ENCODE measurements around the gene EPHA3.

EPHA3 gene
- 0 to 0.17 (median 0) reads per million in 3 donors for total RNA-seq

DNA sequence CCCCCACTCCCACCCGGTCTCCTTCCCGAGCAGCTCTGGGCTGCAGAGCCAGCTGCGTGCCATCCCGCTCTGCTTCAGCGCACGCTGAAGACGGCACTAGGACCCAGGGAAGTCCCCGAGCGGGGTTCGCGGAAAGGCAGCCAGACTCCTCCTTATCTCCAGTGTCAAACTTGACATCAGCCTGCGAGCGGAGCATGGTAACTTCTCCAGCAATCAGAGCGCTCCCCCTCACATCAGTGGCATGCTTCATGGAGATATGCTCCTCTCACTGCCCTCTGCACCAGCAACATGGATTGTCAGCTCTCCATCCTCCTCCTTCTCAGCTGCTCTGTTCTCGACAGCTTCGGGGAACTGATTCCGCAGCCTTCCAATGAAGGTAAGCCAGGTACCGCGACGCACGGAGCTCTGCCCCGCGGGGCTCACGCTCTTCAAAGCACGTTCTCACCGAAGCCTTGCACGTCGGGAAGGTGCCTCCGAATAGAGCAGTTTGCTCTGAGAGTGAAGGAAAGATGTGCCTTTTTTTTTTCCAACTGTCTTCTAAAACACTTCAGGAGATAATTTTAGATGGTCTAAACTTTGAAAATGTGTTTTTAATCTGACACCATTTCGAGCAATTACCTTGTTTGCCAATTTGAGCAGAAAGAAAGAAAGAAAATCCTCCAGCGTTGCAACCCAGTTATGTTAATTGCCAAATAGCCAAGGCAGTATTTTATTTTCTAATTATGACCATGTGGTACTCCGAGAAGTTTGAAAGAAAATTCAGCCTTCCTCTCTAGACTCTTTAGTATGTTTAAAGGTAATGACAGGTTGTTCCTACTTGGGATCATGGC, at the start of gene EPHA3:
EPHA3 (plus strand) TSS at position 161 of the 830 bp plus-strand sequence; CDS start at position 289, 128 bp downstream.
- no peak within 1 kb of the TSS for H3K27ac ChIP-seq (ENCODE audit: insufficient read depth, low read length, poor library complexity, severe bottlenecking)
- peak within 1 kb of the TSS; percentile 39 for H3K4me3 ChIP-seq (ENCODE audit: insufficient read depth, low read depth, low read length, poor library complexity, severe bottlenecking)

GRCh38 chr3:89058371-89058770, 49.0 kb upstream of the EPHA3 start:
- Histone ChIP-seq H3K9me3 (ENCODE audit: control insufficient read depth, low read length) (no peaks in the 10 kb centered on the region), H3K4me3 (ENCODE audit: insufficient read depth, low read depth, low read length, poor library complexity, severe bottlenecking) (no peak overlapping the region)

More for the DNA sequence above, at the start of gene EPHA3:
- no peaks in the 10 kb centered on the region for H3K36me3 ChIP-seq (ENCODE audit: control insufficient read depth, insufficient read depth, low read length)
- DNase-seq, result peak in 1 of 3 donors; percentile 15
- no peaks in the 10 kb centered on the region for H3K4me1 ChIP-seq (ENCODE audit: control insufficient read depth, insufficient read depth, low read length, poor library complexity, severe bottlenecking)
- no peaks in the 10 kb centered on the region for H3K27me3 ChIP-seq (replicated peaks; ENCODE audit: control insufficient read depth, insufficient read depth, low read length, poor library complexity, severe bottlenecking)
- H3K9me3 ChIP-seq (ENCODE audit: control insufficient read depth, low read length), result no peaks in the 10 kb centered on the region

DNA sequence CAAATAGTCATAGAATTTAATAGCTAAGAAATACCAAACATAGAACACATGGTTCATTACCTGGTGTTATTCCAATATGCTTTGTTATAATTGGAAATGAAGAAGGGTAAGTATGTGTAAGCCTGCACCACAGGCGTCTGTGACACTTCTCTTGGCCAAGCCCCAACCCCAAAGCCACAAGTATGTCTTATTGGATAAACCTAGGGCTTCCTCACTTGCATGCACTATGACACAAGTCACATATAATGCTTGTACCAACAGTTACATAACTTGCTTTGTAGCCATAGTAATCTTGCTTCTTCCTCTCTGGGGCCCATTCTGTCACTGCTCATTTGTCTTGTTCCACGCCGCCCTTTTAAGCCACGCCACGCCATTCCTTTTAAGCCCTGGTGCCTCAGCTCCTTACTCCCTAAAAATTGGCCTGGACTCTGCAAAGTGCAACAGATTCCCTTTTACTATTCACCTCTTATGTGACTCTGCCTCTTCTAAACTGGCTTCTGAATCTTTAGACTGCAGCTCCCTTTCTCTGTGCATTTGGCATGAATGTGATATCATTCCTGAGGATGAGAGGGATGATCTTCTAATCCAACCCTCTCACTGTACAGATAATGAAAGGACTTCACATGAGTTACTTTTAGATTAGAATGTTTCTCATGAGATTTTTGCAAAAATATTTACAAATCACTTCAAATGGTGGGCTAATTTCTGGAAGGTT, 48.1 kb upstream of the EPHA3 start:
- Histone ChIP-seq H3K27ac (ENCODE audit: insufficient read depth, low read length, poor library complexity, severe bottlenecking) (no peak overlapping the region), H3K9me3 (ENCODE audit: control insufficient read depth, low read length) (no peaks in the 10 kb centered on the region), H3K36me3 (ENCODE audit: control insufficient read depth, insufficient read depth, low read length) (no peaks in the 10 kb centered on the region), H3K27me3 (replicated peaks; ENCODE audit: control insufficient read depth, insufficient read depth, low read length, poor library complexity, severe bottlenecking) (no peaks in the 10 kb centered on the region), H3K4me1 (ENCODE audit: control insufficient read depth, insufficient read depth, low read length, poor library complexity, severe bottlenecking) (no peaks in the 10 kb centered on the region), H3K4me3 (ENCODE audit: insufficient read depth, low read depth, low read length, poor library complexity, severe bottlenecking) (no peak overlapping the region)
- DNase-seq, result no peak

More at GRCh38 chr3:89058371-89058770, 49.0 kb upstream of the EPHA3 start:
- Histone ChIP-seq H3K36me3 (ENCODE audit: control insufficient read depth, insufficient read depth, low read length) (no peaks in the 10 kb centered on the region), H3K27ac (ENCODE audit: insufficient read depth, low read length, poor library complexity, severe bottlenecking) (no peak overlapping the region), H3K27me3 (replicated peaks; ENCODE audit: control insufficient read depth, insufficient read depth, low read length, poor library complexity, severe bottlenecking) (no peaks in the 10 kb centered on the region), H3K4me1 (ENCODE audit: control insufficient read depth, insufficient read depth, low read length, poor library complexity, severe bottlenecking) (no peaks in the 10 kb centered on the region)
- DNase-seq, result no peak

GRCh38 chr3:89061259-89061658, 46.2 kb upstream of the EPHA3 start:
- Histone ChIP-seq H3K27ac (ENCODE audit: insufficient read depth, low read length, poor library complexity, severe bottlenecking) (no peak overlapping the region), H3K9me3 (ENCODE audit: control insufficient read depth, low read length) (no peaks in the 10 kb centered on the region), H3K4me3 (ENCODE audit: insufficient read depth, low read depth, low read length, poor library complexity, severe bottlenecking) (no peak overlapping the region), H3K4me1 (ENCODE audit: control insufficient read depth, insufficient read depth, low read length, poor library complexity, severe bottlenecking) (no peaks in the 10 kb centered on the region), H3K27me3 (replicated peaks; ENCODE audit: control insufficient read depth, insufficient read depth, low read length, poor library complexity, severe bottlenecking) (no peaks in the 10 kb centered on the region), H3K36me3 (ENCODE audit: control insufficient read depth, insufficient read depth, low read length) (no peaks in the 10 kb centered on the region)
- no peak for DNase-seq

DNA sequence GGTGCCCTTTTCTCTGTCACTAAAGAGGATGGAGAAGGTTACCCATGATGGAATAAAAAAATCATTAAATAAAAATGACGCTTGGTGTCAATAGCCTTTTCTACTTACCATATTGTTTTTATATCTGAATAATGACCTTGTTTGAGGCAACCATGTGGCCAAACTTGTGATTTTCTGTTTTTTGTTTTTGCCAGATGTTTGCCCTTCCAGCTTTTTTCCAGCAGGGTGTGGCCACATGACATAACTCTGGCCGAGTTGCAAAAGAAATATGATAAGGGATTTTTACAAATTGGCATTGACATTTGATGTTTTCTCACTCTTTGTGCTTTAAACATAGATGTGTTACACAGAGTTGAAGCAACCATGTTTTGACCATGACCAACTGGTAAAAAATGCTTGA, 39.7 kb upstream of the EPHA3 start:
- no peaks in the 10 kb centered on the region for H3K36me3 ChIP-seq (ENCODE audit: control insufficient read depth, insufficient read depth, low read length)
- no peak overlapping the region for H3K27ac ChIP-seq (ENCODE audit: insufficient read depth, low read length, poor library complexity, severe bottlenecking)
- DNase-seq, result no peak
- no peak overlapping the region for H3K4me3 ChIP-seq (ENCODE audit: insufficient read depth, low read depth, low read length, poor library complexity, severe bottlenecking)
- H3K27me3 ChIP-seq (replicated peaks; ENCODE audit: control insufficient read depth, insufficient read depth, low read length, poor library complexity, severe bottlenecking), result no peaks in the 10 kb centered on the region
- no peaks in the 10 kb centered on the region for H3K4me1 ChIP-seq (ENCODE audit: control insufficient read depth, insufficient read depth, low read length, poor library complexity, severe bottlenecking)
- no peaks in the 10 kb centered on the region for H3K9me3 ChIP-seq (ENCODE audit: control insufficient read depth, low read length)

DNA sequence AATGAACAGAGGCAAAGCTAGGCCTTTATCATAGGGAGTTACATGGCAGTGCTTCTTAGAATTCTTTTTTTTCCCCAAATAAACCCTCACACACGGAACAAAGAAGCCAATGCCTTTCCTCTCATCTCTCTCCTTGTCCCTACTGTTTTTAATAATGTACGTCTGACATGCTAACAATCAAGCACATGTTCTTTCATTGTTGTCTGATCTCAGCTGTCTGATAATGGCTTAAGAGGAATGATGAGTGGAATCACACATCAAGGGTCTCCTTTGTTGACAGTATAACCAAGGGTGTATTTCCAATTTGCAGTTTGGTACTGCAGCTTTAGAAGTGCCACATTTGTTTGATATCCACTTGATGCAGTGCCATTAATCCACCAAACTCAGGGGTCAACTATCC, 34.8 kb upstream of the EPHA3 start:
- Histone ChIP-seq H3K4me1 (ENCODE audit: control insufficient read depth, insufficient read depth, low read length, poor library complexity, severe bottlenecking) (no peaks in the 10 kb centered on the region), H3K36me3 (ENCODE audit: control insufficient read depth, insufficient read depth, low read length) (no peaks in the 10 kb centered on the region), H3K4me3 (ENCODE audit: insufficient read depth, low read depth, low read length, poor library complexity, severe bottlenecking) (no peak overlapping the region), H3K27me3 (replicated peaks; ENCODE audit: control insufficient read depth, insufficient read depth, low read length, poor library complexity, severe bottlenecking) (no peaks in the 10 kb centered on the region), H3K9me3 (ENCODE audit: control insufficient read depth, low read length) (no peaks in the 10 kb centered on the region), H3K27ac (ENCODE audit: insufficient read depth, low read length, poor library complexity, severe bottlenecking) (no peak overlapping the region)
- no peak for DNase-seq

DNA sequence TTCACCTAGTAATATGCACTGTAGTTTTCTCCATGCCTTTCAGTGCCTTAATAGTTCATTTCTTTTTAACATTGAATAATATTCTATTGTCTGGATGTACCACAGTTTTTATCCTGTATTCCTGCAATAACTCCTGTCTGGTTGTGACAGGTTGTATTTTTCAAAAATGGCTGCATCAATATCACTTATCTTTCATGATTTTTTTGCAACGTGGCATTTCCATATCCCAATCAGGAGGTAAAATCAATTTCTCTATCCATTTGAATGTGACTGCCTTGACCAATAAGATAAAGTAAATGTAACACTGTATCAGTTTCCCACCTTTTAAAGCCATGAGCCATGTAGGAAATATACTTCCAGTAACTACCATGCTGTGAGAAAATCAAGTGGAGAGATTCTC, 27.5 kb upstream of the EPHA3 start:
- no peaks in the 10 kb centered on the region for H3K4me1 ChIP-seq (ENCODE audit: control insufficient read depth, insufficient read depth, low read length, poor library complexity, severe bottlenecking)
- H3K27ac ChIP-seq (ENCODE audit: insufficient read depth, low read length, poor library complexity, severe bottlenecking), result no peak overlapping the region
- no peaks in the 10 kb centered on the region for H3K27me3 ChIP-seq (replicated peaks; ENCODE audit: control insufficient read depth, insufficient read depth, low read length, poor library complexity, severe bottlenecking)
- H3K9me3 ChIP-seq (ENCODE audit: control insufficient read depth, low read length), result no peaks in the 10 kb centered on the region
- no peaks in the 10 kb centered on the region for H3K36me3 ChIP-seq (ENCODE audit: control insufficient read depth, insufficient read depth, low read length)
- no peak for DNase-seq
- no peak overlapping the region for H3K4me3 ChIP-seq (ENCODE audit: insufficient read depth, low read depth, low read length, poor library complexity, severe bottlenecking)

- DNase-seq, result no peak
- Histone ChIP-seq H3K4me3 (ENCODE audit: insufficient read depth, low read depth, low read length, poor library complexity, severe bottlenecking) (no peak overlapping the region), H3K4me1 (ENCODE audit: control insufficient read depth, insufficient read depth, low read length, poor library complexity, severe bottlenecking) (no peaks in the 10 kb centered on the region), H3K27me3 (replicated peaks; ENCODE audit: control insufficient read depth, insufficient read depth, low read length, poor library complexity, severe bottlenecking) (no peaks in the 10 kb centered on the region), H3K36me3 (ENCODE audit: control insufficient read depth, insufficient read depth, low read length) (no peaks in the 10 kb centered on the region), H3K9me3 (ENCODE audit: control insufficient read depth, low read length) (no peaks in the 10 kb centered on the region), H3K27ac (ENCODE audit: insufficient read depth, low read length, poor library complexity, severe bottlenecking) (no peak overlapping the region)
Measured at GRCh38 chr3:89087851-89088250, 19.6 kb upstream of the EPHA3 start.

- no peak for DNase-seq
- no peak overlapping the region for H3K27ac ChIP-seq (ENCODE audit: insufficient read depth, low read length, poor library complexity, severe bottlenecking)
- no peak overlapping the region for H3K4me3 ChIP-seq (ENCODE audit: insufficient read depth, low read depth, low read length, poor library complexity, severe bottlenecking)
- no peaks in the 10 kb centered on the region for H3K9me3 ChIP-seq (ENCODE audit: control insufficient read depth, low read length)
- H3K27me3 ChIP-seq (replicated peaks; ENCODE audit: control insufficient read depth, insufficient read depth, low read length, poor library complexity, severe bottlenecking), result no peaks in the 10 kb centered on the region
- H3K4me1 ChIP-seq (ENCODE audit: control insufficient read depth, insufficient read depth, low read length, poor library complexity, severe bottlenecking), result no peaks in the 10 kb centered on the region
- no peaks in the 10 kb centered on the region for H3K36me3 ChIP-seq (ENCODE audit: control insufficient read depth, insufficient read depth, low read length)
Measured at GRCh38 chr3:89098173-89098572, 9.2 kb upstream of the EPHA3 start.

DNA sequence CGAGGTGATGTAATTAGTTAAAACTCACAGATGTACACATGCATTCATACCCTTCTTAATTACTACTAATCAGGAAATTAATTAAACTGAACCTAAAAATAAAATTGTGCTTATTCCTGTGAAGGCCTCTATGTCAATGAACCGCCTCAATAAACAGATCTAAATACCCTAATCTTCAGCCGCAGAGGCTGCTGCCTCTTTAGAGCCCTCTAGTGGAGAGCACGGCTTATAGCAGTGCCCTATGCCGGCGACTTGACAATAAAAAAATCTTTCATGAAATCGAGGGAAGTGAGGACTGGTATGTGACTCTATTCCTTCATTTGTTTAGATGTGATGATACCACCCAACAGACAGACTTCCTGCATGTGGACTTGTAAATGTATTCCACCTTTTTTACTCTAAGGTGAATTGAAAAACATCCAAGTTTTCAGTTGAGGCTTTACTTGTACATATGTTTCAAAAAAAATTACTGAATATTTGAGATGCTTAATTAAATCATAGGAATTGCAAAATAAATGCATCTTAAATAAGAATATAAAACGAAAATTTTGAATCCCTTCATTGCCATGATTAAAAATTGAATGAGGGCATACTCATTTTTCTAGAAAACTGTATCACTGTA, 8.3 kb upstream of the EPHA3 start:
- Histone ChIP-seq H3K4me3 (ENCODE audit: insufficient read depth, low read depth, low read length, poor library complexity, severe bottlenecking) (no peak overlapping the region), H3K4me1 (ENCODE audit: control insufficient read depth, insufficient read depth, low read length, poor library complexity, severe bottlenecking) (no peaks in the 10 kb centered on the region), H3K27ac (ENCODE audit: insufficient read depth, low read length, poor library complexity, severe bottlenecking) (no peak overlapping the region), H3K9me3 (ENCODE audit: control insufficient read depth, low read length) (no peaks in the 10 kb centered on the region), H3K27me3 (replicated peaks; ENCODE audit: control insufficient read depth, insufficient read depth, low read length, poor library complexity, severe bottlenecking) (no peaks in the 10 kb centered on the region), H3K36me3 (ENCODE audit: control insufficient read depth, insufficient read depth, low read length) (no peaks in the 10 kb centered on the region)
- no peak for DNase-seq

Data from effector memory CD4-positive, alpha-beta T cell (primary cell).